ENCODE results near the gene CST5. TPM values are rescaled to one million over a fixed set of nuclear protein-coding genes. Genes with fewer than 3 reads are reported as not detected.
"Not testable (repeated sequence)": the region's sequence is repeated elsewhere in the genome, so short reads cannot be mapped to it uniquely, and the experiment has no call there.

Gene CST5
- total and polyA plus RNA-seq, 2 experiments from 2014 or later: 0.68 to 1.3 TPM

DNA sequence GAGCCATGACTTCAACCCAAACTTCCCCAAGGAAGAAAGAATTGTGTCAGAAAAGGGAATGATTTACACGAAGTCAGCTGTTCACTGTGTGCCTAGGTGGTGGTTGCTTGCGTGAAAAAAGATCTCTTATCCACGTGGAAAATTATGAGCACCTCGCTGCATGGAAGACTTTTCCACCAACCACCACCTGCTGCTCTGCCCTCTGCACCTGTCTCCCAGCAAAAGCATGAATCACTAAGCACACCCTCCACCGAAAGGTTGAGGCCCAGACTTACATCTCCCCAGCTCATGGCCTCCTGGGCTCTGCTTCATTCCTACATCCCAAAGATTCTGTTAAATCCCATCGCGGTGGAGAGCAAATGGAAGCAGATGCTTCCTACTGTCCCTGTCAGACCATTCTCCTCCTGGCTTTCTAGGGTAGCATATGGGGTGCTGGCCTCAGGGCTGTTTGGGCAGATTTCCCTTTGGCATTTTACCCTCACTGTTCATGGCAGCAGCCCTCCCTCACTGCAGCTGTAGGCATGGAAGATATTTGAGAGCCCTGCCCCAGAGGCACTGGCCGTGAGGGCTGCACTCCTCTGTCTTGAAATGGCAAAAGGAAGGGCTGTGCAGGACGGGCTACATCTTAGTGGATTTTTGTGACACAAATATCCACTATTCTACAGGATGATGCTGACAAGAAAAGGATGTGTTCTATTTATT is 37.6 kb upstream of the CST5 start:
- no peak for DNase-seq (ENCODE audit: low spot score)
- Histone ChIP-seq H3K27me3 (no peaks in the 10 kb centered on the region), H3K27ac (no peak overlapping the region), H3K9me3 (ENCODE audit: low read depth) (no peaks in the 10 kb centered on the region), H2AFZ (no peak overlapping the region), H4K20me1 (ENCODE audit: insufficient read depth, poor library complexity, severe bottlenecking) (no peaks in the 10 kb centered on the region), H3K9me2 (replicated peaks; ENCODE audit: insufficient read depth) (no peaks in the 10 kb centered on the region), H3K4me2 (no peak overlapping the region), H3K4me1 (ENCODE audit: insufficient read depth) (no peaks in the 10 kb centered on the region), H3K4me3 (no peak overlapping the region), H3K79me2 (no peaks in the 10 kb centered on the region), H3K36me3 (replicated peaks; ENCODE audit: insufficient read depth, low read depth) (no peaks in the 10 kb centered on the region)
- TF ChIP-seq EZH2 (IDR thresholded peaks at IDR 0.05; ENCODE audit: borderline replicate concordance): no peak
- TF ChIP-seq EZH2phosphoT487 (IDR thresholded peaks at IDR 0.05; ENCODE audit: low read depth, severe bottlenecking, unreplicated experiment): no peak
- TF ChIP-seq, protein P1, sequence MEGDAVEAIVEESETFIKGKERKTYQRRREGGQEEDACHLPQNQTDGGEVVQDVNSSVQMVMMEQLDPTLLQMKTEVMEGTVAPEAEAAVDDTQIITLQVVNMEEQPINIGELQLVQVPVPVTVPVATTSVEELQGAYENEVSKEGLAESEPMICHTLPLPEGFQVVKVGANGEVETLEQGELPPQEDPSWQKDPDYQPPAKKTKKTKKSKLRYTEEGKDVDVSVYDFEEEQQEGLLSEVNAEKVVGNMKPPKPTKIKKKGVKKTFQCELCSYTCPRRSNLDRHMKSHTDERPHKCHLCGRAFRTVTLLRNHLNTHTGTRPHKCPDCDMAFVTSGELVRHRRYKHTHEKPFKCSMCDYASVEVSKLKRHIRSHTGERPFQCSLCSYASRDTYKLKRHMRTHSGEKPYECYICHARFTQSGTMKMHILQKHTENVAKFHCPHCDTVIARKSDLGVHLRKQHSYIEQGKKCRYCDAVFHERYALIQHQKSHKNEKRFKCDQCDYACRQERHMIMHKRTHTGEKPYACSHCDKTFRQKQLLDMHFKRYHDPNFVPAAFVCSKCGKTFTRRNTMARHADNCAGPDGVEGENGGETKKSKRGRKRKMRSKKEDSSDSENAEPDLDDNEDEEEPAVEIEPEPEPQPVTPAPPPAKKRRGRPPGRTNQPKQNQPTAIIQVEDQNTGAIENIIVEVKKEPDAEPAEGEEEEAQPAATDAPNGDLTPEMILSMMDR (IDR thresholded peaks at IDR 0.05; ENCODE audit: poor library complexity): no peak
- WGBS (ENCODE audit: low lambda C conversion rate, missing lambda C conversion rate): 89% methylated on average over 9 of the region's 9 CpGs

DNA sequence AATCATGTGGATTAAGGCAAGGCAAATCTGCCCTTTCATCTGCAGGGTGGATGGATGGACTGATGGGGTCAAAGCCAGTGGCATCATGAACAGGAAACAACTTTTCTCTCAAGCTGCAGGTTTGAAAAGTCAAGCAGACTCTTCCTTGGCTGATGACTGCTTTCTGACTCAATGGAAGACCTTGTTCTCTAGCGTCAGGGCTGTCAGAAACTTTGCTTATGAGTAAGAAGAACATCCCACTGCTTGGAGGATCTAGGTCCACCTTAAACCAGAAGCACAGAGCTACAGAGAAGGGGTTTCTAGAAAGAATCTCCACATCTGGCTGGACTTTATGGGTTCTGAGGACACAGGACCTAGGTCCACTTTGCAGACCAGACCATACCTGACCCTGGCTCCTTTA is 36.3 kb upstream of the CST5 start:
- Histone ChIP-seq H3K27ac (no peak overlapping the region), H4K20me1 (ENCODE audit: insufficient read depth, poor library complexity, severe bottlenecking) (no peaks in the 10 kb centered on the region), H3K79me2 (no peaks in the 10 kb centered on the region), H3K4me1 (ENCODE audit: insufficient read depth) (no peaks in the 10 kb centered on the region), H3K27me3 (no peaks in the 10 kb centered on the region), H3K36me3 (replicated peaks; ENCODE audit: insufficient read depth, low read depth) (no peaks in the 10 kb centered on the region), H3K4me3 (no peak overlapping the region), H3K4me2 (no peak overlapping the region), H3K9me2 (replicated peaks; ENCODE audit: insufficient read depth) (no peaks in the 10 kb centered on the region), H2AFZ (no peak overlapping the region), H3K9me3 (ENCODE audit: low read depth) (no peaks in the 10 kb centered on the region)
- 71% methylated on average over 1 of the region's 1 CpG for WGBS (ENCODE audit: low lambda C conversion rate, missing lambda C conversion rate)
- DNase-seq (ENCODE audit: low spot score): no peak
- TF ChIP-seq EZH2phosphoT487 (IDR thresholded peaks at IDR 0.05; ENCODE audit: low read depth, severe bottlenecking, unreplicated experiment): no peak
- TF ChIP-seq, protein P1 (IDR thresholded peaks at IDR 0.05; ENCODE audit: poor library complexity): no peak
- TF ChIP-seq EZH2 (IDR thresholded peaks at IDR 0.05; ENCODE audit: borderline replicate concordance): no peak

DNA sequence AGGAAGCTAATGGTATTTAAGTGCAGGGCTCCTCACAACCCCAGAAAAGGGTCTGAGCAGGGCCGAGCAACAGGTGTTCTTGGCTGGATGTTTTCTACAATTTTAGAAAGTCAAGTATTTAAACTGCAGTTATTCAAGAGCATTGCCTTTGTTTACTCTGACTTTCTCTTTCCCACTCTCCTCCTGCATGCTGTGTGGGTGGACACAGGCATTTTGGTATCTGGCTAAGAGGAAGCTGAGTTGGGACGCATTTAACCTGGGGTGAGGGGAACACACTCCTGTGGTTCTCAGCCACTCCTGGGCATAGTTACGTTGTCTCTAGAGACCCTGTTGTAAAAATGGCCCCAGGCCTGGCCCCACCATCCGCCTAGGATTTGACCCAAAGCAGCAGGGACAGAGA is 34.9 kb upstream of the CST5 start:
- H3K4me3 ChIP-seq; H3K27ac ChIP-seq; H3K27me3 ChIP-seq; H3K9me2 ChIP-seq (replicated peaks; ENCODE audit: insufficient read depth); DNase-seq (ENCODE audit: low spot score); H4K20me1 ChIP-seq (ENCODE audit: insufficient read depth, poor library complexity, severe bottlenecking); H3K9me3 ChIP-seq (ENCODE audit: low read depth); H3K4me2 ChIP-seq; H3K36me3 ChIP-seq (replicated peaks; ENCODE audit: insufficient read depth, low read depth); H3K79me2 ChIP-seq; H2AFZ ChIP-seq; H3K4me1 ChIP-seq (ENCODE audit: insufficient read depth): not testable (repeated sequence)
- whole genome bisulfite sequencing (ENCODE audit: low lambda C conversion rate, missing lambda C conversion rate): 71% methylated on average over 4 of the region's 4 CpGs

DNA sequence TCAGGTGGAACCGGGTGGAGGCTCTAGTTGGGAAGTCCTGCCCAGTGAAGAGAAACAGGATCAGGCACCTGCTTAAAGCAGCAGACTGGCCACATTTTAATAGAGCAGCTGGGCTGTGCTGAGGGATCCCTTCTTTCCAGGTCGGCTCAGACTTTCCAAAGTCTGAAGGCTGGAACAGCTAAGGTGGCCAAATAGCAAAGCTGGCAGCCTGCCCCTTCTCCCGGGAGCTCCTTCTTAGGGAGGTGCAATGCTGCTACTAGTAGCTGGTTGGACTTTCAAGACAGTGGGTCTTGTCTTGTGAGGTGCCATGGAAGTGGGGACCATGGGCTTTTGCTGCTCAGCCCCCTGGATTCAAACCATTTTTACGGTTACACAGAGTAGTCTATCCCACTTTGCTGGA is 30.7 kb upstream of the CST5 start:
- H3K4me1 ChIP-seq (ENCODE audit: insufficient read depth): no peaks in the 10 kb centered on the region
- no peaks in the 10 kb centered on the region for H3K9me2 ChIP-seq (replicated peaks; ENCODE audit: insufficient read depth)
- no peak overlapping the region for H3K27ac ChIP-seq
- H3K79me2 ChIP-seq: no peaks in the 10 kb centered on the region
- H3K4me2 ChIP-seq: no peak overlapping the region
- no peaks in the 10 kb centered on the region for H3K36me3 ChIP-seq (replicated peaks; ENCODE audit: insufficient read depth, low read depth)
- H4K20me1 ChIP-seq (ENCODE audit: insufficient read depth, poor library complexity, severe bottlenecking): no peaks in the 10 kb centered on the region
- H2AFZ ChIP-seq: no peak overlapping the region
- 83% methylated on average over 4 of the region's 4 CpGs for WGBS (ENCODE audit: low lambda C conversion rate, missing lambda C conversion rate)
- no peak for TF ChIP-seq EZH2phosphoT487 (IDR thresholded peaks at IDR 0.05; ENCODE audit: low read depth, severe bottlenecking, unreplicated experiment)
- TF ChIP-seq, protein P1 (IDR thresholded peaks at IDR 0.05; ENCODE audit: poor library complexity): no peak
- TF ChIP-seq EZH2 (IDR thresholded peaks at IDR 0.05; ENCODE audit: borderline replicate concordance): no peak
- no peaks in the 10 kb centered on the region for H3K9me3 ChIP-seq (ENCODE audit: low read depth)
- no peaks in the 10 kb centered on the region for H3K27me3 ChIP-seq
- DNase-seq (ENCODE audit: low spot score): no peak
- H3K4me3 ChIP-seq: no peak overlapping the region
